ENCODE data around the gene RABAC1.

Gene RABAC1

DNA sequence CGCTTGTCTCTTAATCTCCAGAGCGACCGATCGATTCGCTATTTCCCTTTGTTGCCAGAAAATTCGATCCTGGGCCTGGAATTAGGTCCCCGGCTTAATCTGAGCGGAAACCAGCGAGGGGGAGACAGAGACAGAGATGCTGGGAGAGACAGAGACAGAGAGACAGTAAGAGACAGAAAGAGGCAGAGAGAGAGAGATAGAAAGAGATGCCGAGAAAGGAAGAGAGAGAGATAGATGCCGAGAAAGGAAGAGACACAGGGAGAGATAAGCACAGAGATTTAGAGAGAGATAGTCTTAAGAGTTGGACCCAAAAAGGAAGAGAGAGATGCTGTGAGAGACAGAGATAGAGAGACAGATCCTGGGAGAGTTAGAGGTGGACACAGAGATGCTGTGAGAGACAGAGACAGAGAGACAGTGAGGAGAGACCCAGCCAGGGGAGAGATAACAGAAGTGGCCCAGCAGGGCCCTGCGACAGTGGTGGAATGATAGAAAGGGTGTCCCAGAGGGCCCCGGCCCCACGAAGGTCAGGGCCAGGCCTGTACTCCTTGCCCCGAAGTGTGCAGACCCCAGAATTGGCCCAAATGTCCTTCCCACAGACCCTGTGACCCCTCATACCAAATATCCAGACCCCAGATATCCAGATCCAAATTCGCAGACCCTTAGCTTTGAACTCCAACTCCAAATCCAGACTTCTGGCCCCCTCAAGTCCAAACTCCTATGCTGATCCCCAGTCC, 32.2 kb downstream of the RABAC1 start:
- DNase-seq (ENCODE audit: low spot score), result no peak
- Histone ChIP-seq H3K4me3 (no peak overlapping the region), H3K27ac (no peak overlapping the region)
- TF ChIP-seq, protein P1, sequence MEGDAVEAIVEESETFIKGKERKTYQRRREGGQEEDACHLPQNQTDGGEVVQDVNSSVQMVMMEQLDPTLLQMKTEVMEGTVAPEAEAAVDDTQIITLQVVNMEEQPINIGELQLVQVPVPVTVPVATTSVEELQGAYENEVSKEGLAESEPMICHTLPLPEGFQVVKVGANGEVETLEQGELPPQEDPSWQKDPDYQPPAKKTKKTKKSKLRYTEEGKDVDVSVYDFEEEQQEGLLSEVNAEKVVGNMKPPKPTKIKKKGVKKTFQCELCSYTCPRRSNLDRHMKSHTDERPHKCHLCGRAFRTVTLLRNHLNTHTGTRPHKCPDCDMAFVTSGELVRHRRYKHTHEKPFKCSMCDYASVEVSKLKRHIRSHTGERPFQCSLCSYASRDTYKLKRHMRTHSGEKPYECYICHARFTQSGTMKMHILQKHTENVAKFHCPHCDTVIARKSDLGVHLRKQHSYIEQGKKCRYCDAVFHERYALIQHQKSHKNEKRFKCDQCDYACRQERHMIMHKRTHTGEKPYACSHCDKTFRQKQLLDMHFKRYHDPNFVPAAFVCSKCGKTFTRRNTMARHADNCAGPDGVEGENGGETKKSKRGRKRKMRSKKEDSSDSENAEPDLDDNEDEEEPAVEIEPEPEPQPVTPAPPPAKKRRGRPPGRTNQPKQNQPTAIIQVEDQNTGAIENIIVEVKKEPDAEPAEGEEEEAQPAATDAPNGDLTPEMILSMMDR (IDR thresholded peaks at IDR 0.05), result no peak

- DNase-seq (ENCODE audit: low spot score), result no peak
- Histone ChIP-seq H3K4me3 (no peak overlapping the region), H3K27ac (no peak overlapping the region)
- TF ChIP-seq, protein P1 (IDR thresholded peaks at IDR 0.05), result no peak
These were observed 32.9 kb downstream of the RABAC1 start for GRCh38 chr19:41926028-41926762.

- no peak for DNase-seq (ENCODE audit: low spot score)
- TF ChIP-seq, protein P1 (IDR thresholded peaks at IDR 0.05), result no peak
- H3K4me3 ChIP-seq, result no peak overlapping the region
- H3K27ac ChIP-seq, result no peak overlapping the region
These were observed 33.7 kb downstream of the RABAC1 start for GRCh38 chr19:41925208-41926003.

GRCh38 chr19:41924151-41925145, 34.7 kb downstream of the RABAC1 start:
- TF ChIP-seq, protein P1 (IDR thresholded peaks at IDR 0.05), result no peak
- Histone ChIP-seq H3K4me3 (no peak overlapping the region), H3K27ac (no peak overlapping the region)
- DNase-seq (ENCODE audit: low spot score), result no peak

DNA sequence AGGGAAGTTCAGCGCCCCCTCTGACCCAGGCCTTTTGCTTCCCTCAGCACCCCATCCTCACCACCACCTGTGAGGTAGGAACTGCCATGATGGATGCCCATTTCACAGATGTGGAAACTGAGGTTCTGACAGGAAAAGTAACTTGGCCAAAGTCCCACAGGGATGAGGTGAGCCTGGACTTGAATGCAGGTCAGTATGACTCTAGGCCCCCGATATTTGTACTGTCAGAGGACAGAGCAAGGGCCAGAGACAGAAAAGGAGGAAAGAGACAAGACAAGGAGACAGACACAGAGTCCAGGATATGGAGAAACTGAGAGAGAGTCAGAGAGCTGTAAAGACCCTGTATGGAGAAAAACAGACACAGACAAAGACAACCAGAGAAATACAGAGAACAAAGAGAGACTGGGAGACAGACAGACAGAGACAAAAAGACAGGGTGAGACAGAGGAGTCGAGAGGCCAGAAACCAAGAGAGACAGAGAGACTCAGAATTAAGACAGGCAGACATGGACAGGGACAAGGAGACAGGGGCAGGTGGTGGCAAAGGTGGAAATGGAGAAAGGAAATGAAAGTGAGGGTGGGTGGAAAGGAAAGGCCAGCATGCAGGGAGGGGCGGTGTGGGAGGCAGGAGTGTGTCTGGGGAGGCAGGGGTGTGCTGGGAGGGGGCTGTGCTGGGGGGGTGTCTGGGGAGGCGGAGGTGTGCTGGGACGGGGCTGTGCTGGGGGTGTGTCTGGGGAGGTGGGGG, 35.9 kb downstream of the RABAC1 start:
- DNase-seq (ENCODE audit: low spot score), result no peak
- H3K4me3 ChIP-seq, result no peak overlapping the region
- TF ChIP-seq, protein P1 (IDR thresholded peaks at IDR 0.05), result no peak
- no peak overlapping the region for H3K27ac ChIP-seq

DNA sequence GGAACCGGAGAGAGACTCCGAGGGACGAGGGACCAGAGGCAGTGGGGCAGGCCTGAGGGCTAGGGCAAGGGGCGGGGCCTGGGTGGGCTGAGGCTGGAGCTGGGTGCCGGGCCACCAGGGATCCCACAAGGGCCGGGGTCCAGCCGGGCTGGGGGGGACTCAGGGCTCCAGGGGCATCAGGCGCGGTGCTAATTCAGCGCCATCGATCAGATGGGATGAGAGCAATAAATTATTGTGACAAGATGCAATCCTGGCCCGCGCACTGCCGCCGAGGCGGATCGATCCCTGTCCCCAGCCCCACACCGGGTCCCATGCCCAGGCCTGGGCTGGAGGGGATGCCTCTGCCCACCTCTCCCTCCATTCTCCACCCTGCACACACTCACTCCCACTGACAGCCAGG, 36.5 kb downstream of the RABAC1 start:
- no peak for DNase-seq (ENCODE audit: low spot score)
- TF ChIP-seq, protein P1 (IDR thresholded peaks at IDR 0.05), result no peak
- no peak overlapping the region for H3K27ac ChIP-seq
- H3K4me3 ChIP-seq, result no peak overlapping the region
